GM21367 (cell line): Measurements from ENCODE around the gene TKT.
"Not testable (repeated sequence)": the region's sequence is repeated elsewhere in the genome, so short reads cannot be mapped to it uniquely, and the experiment has no call there.

Experiments
- ATAC-seq: cut with Tn5 transposase; IDR thresholded peaks from one replicate; pipeline ENCODE4 v1.9.1; 2021; ENCODE audit not compliant: unreplicated experiment

Gene TKT

DNA sequence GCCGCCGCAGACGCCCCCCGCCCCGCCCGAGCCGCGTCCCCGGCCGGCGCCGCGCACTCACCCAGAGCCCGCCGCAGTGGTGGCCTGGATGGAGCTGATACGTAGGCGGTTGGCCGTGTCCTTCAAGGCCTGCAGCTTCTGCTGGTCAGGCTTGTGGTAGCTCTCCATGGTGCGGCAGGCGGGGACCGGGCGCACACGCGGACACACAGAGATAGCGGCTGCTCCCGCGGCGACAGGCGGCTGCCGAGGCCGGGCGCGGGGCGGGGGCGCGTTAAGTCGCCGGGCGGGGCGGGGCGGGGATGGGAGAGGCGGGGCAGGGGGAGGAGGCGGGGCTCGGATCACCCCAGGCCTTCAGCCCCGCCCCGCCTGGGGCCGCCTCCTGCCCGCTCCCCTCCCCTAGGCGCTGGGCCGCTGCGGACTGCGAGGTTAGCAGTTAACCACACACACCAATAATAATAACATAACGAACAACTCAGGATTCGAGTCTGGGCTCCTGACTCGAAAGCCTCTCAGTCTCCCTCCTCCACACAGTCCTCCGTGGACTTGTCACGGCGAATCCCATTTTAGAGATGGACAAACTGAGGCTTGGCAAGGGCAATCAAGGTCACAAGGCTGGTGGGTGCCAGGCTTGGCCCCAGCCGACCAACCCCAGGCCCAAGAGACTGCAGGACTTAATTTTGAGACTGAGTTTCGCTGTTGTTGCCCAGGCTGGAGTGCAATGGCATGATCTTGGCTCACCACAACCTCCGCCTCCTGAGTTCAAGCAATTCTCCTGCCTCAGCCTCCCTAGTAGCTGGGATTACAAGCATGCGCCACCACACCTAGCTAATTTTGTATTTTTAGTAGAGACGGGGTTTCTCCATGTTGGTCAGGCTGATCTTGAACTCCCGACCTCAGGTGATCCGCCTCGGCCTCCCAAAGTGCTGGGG is at the start of gene TKT:
Gene TKT (minus strand): TSS at position 248 of the 929 bp plus-strand sequence. CDS start 80 bp downstream, at position 168.
- no peak for ATAC-seq

DNA sequence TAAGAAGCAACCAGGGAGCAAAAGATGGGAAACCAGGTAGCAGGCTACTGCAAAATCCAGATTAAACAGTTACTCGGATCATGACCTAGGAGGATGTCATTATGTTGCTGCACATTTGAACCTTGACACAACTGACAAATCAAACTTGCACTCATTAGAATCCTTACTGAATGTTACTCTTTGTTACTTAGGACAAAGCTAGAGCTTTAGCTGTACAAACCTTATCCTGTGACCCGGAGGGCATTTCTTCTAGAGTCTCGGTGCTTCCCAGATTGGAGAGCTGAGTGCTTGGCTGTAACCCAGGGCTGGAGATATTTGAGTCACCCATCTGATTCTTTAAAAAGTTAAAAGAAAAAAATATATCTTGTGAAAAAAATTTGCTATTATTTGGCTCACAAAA is 48.1 kb upstream of the TKT start:
- ATAC-seq = no peak

- no peak for ATAC-seq
Measured at GRCh38 chr3:53303549-53303948, 47.7 kb upstream of the TKT start.

DNA sequence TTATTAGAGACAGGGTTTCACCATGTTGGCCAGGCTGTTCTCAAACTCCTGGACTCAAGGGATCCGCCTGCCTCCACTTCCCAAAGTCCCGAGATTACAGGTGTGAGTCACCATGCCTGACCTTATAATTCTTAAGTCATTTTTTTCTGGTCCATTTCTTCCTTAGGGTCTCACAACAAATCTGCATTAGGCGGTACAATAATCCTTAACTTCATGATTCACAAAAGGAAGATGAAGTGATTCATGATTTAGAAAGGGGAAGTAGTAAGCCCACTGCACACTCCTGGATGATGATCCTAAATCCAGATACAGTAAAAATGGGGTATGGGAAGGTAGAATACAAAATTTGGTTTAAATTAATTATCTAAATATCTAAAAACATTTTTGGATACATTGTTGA is 45.0 kb upstream of the TKT start:
- ATAC-seq = no peak

- ATAC-seq = not testable (repeated sequence)
Measured at GRCh38 chr3:53299611-53300023, 43.8 kb upstream of the TKT start.

DNA sequence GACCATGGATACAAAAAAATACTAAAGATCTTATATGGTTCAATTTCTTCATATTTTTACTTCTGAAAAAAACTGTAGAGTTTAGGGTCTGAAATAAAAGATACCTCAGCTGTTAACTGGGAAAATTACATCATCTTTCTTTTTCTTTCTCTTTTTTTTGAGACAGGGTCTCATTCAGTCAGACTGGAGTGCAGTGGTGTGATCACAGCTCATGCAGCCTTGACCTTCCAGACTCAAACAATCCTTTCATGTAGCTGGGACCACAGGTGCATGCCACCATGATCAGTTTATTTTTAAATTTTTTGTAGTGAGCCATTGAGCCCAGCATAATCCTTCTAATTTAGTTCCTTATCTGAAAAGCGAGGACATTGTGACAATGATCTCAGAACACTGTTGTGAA is 39.6 kb upstream of the TKT start:
- no peak for ATAC-seq

- ATAC-seq = no peak
Measured at GRCh38 chr3:53293867-53294266, 38.0 kb upstream of the TKT start.

- ATAC-seq = no peak
Measured at GRCh38 chr3:53288214-53288613, 32.4 kb upstream of the TKT start.

DNA sequence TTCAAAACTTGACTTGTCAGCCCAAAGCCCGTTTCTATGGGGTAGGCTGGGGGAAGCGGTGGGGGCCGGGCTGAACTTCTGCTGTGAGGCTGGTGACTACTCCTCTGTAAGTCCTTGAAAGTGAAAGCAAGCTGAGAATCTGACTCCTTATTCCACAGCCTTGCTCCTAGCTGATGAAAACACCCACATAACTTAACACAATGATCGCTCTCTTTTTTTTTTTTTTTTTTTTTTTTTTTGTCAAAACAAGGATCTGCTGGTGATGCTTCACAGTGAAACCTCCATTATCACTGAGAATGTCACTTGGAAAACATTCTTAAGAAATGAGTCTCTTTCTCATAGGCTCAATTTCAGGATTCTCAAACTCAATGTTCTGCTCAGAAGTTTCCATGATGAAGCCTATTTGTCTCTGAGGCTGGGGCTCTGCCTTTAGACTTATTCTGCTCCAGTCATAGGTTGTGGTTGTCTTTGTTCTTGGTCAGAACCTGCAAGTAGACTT is 31.4 kb upstream of the TKT start:
- no peak for ATAC-seq

DNA sequence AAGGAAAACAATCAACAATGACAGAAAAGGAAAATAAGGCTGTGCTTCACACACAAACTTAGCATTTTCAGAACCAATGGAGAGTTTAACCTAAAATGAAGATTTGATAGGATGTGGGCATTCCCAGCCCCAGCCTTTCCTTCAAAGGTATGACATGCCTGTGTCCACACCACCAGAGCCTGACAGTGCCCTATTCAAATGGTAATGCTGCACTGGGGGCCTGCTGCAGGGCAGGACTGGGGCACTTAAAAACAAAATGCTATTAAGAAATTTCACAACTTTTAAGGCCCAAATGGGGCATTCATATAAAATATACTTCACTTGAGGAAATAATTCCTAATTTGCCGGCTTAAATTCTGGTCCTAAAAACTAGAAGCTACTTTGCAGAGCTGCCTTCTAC is 30.9 kb upstream of the TKT start:
- ATAC-seq = no peak

DNA sequence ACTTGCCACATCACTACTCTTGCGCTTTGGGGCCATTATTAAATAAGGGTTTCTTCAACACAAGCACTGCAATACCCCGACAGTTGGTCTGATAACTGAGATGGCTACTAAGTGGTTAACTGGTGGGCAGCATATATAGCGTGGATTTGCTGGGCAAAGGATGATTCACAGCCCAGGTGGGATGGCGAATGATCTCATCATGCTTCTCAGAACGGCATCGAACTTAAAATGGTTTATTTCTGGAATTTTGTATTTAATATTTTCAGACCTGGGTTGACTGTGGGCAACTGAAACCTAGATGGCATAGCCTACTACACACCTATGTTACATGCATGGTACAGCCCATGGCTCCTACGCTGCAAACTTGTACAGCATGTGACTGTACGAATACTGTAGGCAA is 26.8 kb upstream of the TKT start:
- ATAC-seq = no peak

- ATAC-seq = no peak
Measured at GRCh38 chr3:53278667-53279066, 22.8 kb upstream of the TKT start.

- ATAC-seq = no peak
Measured at GRCh38 chr3:53274938-53275605, 19.2 kb upstream of the TKT start.

DNA sequence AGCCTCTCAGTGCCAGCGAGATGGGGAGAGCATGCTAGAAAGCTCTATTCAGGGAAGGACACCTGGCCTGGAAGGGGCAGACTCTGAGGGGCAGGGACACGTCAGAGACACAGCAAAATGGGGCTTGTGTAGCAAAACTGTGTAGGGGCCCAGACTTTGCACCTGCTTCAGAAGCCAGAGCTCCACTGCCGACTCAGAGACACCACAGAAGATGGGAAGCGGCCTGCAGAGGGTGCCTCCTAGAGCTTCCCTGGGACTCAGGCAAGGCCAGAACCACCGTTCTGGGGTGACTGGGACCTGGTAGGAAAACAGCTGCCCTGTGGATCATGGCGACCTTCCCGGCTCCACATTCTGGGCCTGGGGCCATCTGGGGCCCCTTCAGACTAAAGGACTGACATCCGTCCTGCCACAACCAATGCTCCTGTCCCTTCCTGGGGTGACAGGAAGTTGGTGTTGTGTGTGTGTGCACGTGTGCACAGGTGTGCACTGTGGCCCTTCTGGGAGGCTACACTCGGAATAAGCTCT is 17.4 kb upstream of the TKT start:
- ATAC-seq = no peak

DNA sequence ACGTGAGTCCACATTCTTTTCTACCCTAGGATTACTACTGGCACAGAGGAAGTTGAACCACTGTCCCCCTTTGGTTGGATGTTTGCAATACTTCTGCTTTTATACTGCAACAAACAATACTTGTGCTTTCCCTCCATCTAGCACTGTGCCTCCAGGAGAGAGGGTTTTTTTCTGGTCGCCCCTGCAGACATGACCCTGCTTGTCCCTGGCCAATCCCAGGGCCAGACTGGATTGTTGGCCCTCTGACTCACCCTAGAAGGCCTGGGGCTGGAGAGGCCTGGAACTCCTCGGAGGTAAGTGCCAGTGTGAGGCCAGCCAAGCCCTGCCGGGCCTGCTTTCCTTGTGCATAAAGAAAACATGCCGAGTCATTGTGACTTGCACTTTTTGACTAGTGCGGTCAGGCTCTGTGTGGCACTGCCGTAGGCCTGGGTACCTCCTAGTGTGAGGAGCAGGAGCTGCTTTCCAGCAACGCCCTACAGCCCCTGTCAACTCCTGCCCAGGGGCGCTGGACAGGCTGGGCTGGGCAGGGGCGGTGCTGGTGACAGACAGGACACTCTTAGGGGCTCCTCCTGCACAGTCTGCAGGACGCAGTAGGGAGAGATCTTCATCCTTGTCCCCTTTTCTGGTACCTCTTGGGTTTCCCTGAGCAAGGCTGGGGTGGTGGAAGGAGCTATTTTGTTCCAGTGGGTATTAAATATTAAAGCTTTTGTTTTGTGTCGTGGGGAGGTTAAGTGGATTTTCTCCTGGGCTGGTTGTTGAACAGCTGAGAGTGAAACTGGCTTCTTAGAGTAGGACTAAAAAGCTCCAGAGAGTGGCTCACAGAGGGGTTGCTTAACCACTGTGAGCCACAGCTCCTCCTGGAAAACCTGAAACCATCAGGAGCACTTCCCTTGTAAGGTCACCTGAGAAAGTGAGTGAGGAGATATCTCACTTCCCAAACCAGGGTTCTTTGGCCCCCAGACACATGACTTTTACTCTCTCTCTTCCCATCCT is 14.4 kb upstream of the TKT start:
- no peak for ATAC-seq

DNA sequence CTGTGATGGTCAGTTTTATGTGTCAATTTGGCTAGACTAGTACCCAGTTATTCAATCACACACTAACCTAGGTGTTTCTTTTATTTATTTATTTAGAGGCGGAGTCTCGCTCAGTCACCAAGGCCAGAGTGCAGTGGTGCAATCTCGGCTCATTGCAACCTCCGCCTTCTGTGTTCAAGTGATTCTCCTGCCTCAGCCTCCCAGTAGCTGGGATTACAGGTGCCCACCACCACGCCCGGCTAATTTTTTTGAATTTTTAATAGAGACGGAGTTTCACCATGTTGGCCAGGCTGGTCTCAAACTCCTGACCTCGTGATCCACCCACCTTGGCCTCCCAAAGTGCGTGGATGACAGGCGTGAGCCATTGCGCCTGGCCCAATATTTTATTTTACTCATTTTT is 13.4 kb upstream of the TKT start:
- not testable (repeated sequence) for ATAC-seq

GRCh38 chr3:53267766-53268165 is 11.9 kb upstream of the TKT start:
- no peak for ATAC-seq

GRCh38 chr3:53264718-53265117 is 8.9 kb upstream of the TKT start:
- no peak for ATAC-seq

- no peak for ATAC-seq
Measured at GRCh38 chr3:53263907-53264306, 8.1 kb upstream of the TKT start.

DNA sequence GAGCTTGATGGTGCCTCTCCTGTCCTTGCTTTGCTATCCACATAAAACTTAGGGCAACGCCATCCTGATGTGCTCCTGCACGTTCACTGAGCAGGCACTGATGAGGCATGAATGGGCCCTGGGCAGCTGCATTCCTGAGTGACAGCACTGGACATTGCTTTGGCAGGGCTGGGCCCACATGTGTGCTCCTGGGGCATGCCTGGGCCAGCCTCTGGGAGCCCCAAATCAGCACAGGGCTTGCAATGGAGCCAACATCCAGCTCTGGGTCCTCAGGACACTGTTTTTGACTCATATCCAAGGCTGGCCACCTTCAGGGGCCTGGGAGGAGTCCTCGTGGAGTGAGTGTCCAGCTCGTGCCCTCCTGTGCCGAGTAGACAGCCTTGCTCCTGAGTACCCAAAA is 5.9 kb upstream of the TKT start:
- no peak for ATAC-seq
